ENCODE measurements around the gene NAA10. TPM values are rescaled to one million over a fixed set of nuclear protein-coding genes. Genes with fewer than 3 reads are reported as not detected.

The NAA10 gene
- total and polyA plus RNA-seq, 4 experiments from 2014 or later: 57.6 to 96.3 (median 91.9) TPM

DNA sequence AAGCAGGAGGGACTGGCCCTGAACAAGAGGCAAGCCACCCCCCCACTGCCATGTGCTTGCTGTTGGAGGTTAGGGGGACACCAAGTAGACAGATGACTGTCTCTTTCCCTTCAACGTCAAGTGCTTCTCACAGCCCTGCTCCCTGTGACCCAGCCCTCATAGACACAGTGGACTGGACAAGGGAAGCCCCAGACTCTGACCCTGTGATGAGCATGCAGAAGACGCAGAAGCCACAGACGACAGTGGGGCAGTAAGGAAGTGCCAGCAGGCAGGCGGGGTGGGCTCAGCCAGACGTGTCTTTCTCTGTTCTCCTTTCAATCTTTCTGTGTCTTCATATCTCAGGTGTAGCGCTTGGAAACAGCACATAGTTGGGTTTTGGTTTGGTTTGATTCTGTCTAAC, 46.5 kb downstream of the NAA10 start:
- H3K9me3 Mint-ChIP-seq: peaks cover 0 to 3% (median 0%) of the 10 kb centered on the region in 8 donors
- intact Hi-C loops (cut with micrococcal nuclease): loop anchor here (10.0 kb wide), 1 partner anchor 64 kb away; no protein-coding TSS in a partner anchor
- Histone ChIP-seq H3K4me1 (ENCODE audit: insufficient read depth, low read length) (peaks cover 9% of the 10 kb centered on the region), H3K4me3 (ENCODE audit: low read length in 2 of 2) (no peak overlapping the region), H3K27me3 (ENCODE audit: insufficient read depth, low read length) (peaks cover 5% of the 10 kb centered on the region), H3K9me3 (ENCODE audit: control insufficient read depth in 1 of 2, low read length in 2 of 2) (no peaks in the 10 kb centered on the region), H3K27ac (ENCODE audit: low read depth, low read length) (no peak overlapping the region), H3K36me3 (ENCODE audit: insufficient read depth, low read length) (no peaks in the 10 kb centered on the region)
- H3K36me3 Mint-ChIP-seq: no peaks in the 10 kb centered on the region
- no peak overlapping the region for H3K27ac Mint-ChIP-seq
- H3K4me1 Mint-ChIP-seq: peaks cover 0 to 10% (median under 1%) of the 10 kb centered on the region in 4 donors
- H3K4me3 Mint-ChIP-seq: no peak overlapping the region
- ChIA-PET CTCF (ENCODE audit: partially characterized antibody) (no interaction called here), POLR2A (ENCODE audit: partially characterized antibody) (no interaction called here)
- H3K27me3 Mint-ChIP-seq: peaks cover 3 to 4% of the 10 kb centered on the region in 2 donors
- DNase-seq: no peak

DNA sequence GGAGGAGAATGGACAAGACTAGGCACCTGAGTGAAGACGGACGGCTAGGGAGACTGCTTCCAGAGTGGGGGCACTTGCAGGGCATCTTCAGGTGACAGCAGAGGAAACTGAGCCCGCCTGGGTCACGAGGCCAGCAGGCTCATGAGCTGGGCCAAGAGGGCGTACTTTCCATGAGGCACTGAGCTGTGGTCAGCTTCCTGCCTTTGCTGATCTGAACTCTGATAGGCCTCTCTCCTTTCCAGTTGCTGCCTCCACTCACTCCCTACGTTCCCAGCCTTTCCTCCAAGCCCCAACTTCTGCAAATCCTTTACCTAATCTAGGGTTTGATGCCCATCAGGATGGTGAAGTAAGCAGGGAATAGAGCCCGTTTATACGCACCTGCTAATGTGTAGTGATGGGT, 47.5 kb downstream of the NAA10 start:
- no peak for DNase-seq
- H3K27ac ChIP-seq (ENCODE audit: low read depth, low read length): no peak overlapping the region
- intact Hi-C loops (cut with micrococcal nuclease): loop anchor here (10.0 kb wide), 1 partner anchor 63 kb away; no protein-coding TSS in a partner anchor
- H3K36me3 Mint-ChIP-seq: no peaks in the 10 kb centered on the region
- POLR2A ChIA-PET (ENCODE audit: partially characterized antibody): interaction anchor here (1.0 kb wide), 1 partner anchor 33 kb away, joined by 3 read pairs; no protein-coding TSS in a partner anchor
- H3K27me3 ChIP-seq (ENCODE audit: insufficient read depth, low read length): peaks cover 5% of the 10 kb centered on the region
- H3K36me3 ChIP-seq (ENCODE audit: insufficient read depth, low read length): no peaks in the 10 kb centered on the region
- peaks cover 9% of the 10 kb centered on the region for H3K4me1 ChIP-seq (ENCODE audit: insufficient read depth, low read length)
- peak overlapping the region in 3 of 8 donors; percentile 18 to 57 (median 25) for H3K4me3 Mint-ChIP-seq
- peaks cover 0 to 3% (median 0%) of the 10 kb centered on the region in 8 donors for H3K9me3 Mint-ChIP-seq
- no peak overlapping the region for H3K27ac Mint-ChIP-seq
- CTCF ChIA-PET (ENCODE audit: partially characterized antibody): interaction anchor here (0.7 kb wide), 1 partner anchor 60 kb away, joined by 3 read pairs; no protein-coding TSS in a partner anchor
- H3K9me3 ChIP-seq (ENCODE audit: control insufficient read depth in 1 of 2, low read length in 2 of 2): no peaks in the 10 kb centered on the region
- H3K4me1 Mint-ChIP-seq: peaks cover 0 to 10% (median under 1%) of the 10 kb centered on the region in 4 donors
- H3K4me3 ChIP-seq (ENCODE audit: low read length in 2 of 2): no peak overlapping the region
- peaks cover 3 to 4% of the 10 kb centered on the region in 2 donors for H3K27me3 Mint-ChIP-seq

DNA sequence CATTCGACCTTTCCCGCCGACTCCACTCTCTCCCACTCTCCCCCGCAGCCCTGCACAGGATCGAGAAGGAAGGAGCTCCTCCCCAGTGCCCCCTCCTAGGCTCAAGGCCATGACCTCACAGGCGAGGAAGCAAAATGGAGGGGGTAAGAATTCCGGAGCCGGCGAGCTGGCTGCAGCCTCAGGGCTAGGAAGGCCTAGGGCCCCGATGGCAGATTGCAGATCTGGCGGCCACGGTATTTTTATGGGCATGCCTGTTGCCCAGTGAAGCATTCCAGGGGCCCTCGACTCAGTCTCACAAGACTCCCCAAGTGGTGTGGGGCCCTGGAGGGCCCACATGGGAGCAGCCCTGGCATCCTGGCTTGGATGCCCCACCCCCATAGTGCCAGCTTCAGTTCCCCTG, 47.9 kb downstream of the NAA10 start:
- no peaks in the 10 kb centered on the region for H3K36me3 ChIP-seq (ENCODE audit: insufficient read depth, low read length)
- Mint-ChIP-seq H3K9me3 (peaks cover 0 to 3% (median 0%) of the 10 kb centered on the region in 8 donors), H3K36me3 (no peaks in the 10 kb centered on the region), H3K27ac (no peak overlapping the region), H3K4me1 (peaks cover 0 to 10% (median 1%) of the 10 kb centered on the region in 4 donors), H3K27me3 (peaks cover 4 to 6% of the 10 kb centered on the region in 2 donors), H3K4me3 (peak overlapping the region in 2 of 8 donors; percentile 26 to 42)
- intact Hi-C loops (cut with micrococcal nuclease): loop anchor here (10.0 kb wide), 1 partner anchor 62 kb away; no protein-coding TSS in a partner anchor
- H3K9me3 ChIP-seq (ENCODE audit: control insufficient read depth in 1 of 2, low read length in 2 of 2): no peaks in the 10 kb centered on the region
- H3K4me1 ChIP-seq (ENCODE audit: insufficient read depth, low read length): peaks cover 9% of the 10 kb centered on the region
- CTCF ChIA-PET (ENCODE audit: partially characterized antibody): no interaction called here
- POLR2A ChIA-PET (ENCODE audit: partially characterized antibody): interaction anchor here (1.0 kb wide), 1 partner anchor 33 kb away, joined by 3 read pairs; no protein-coding TSS in a partner anchor
- no peak overlapping the region for H3K4me3 ChIP-seq (ENCODE audit: low read length in 2 of 2)
- peaks cover 5% of the 10 kb centered on the region for H3K27me3 ChIP-seq (ENCODE audit: insufficient read depth, low read length)
- no peak overlapping the region for H3K27ac ChIP-seq (ENCODE audit: low read depth, low read length)
- DNase-seq: no peak

DNA sequence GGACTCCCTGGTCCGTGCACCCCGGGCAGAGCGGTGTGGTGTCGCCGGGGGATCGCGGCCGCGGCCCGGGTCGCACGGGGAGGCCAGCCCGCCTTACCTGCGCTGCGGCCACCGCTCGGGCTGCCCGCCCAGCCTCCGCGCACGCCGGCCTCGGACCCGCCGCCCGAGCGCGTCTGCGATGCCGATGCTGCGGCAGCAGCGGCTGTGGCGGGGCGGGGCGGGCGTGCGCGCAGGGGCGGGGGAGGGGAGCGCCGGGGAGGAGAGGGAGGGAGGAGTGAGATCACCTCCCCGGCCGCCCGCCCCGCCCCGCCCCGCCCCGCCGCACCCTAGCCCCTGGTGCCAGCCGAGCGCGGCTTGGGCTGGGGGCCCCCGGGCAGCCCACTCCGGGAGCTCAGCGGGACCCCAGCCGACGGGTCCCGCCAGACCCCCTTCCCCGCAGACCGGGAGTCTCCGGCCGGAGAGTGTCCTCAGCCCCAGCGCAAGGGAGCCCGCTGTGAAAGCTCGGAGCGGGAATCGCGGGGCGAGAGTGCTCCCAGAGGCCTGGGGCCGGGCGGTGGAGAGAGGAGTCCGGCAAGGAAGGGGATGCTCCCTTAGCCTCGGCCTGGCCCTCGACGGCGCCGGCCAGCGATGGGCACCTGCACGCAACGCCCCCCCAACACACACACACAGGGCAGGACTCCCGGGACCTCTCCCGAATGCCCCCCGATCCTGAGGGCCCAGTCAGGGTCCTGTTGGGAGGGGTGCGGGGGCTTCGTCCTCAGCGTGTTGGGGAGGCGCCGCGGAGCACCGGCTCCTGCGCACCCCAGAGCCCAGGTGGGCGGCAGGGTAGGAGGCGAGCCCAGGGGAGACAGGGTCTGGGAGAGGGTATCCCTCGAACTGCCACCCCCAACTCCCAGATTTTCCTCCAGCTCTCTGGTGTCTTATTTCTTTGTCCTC, 48.6 kb downstream of the NAA10 start, which contains the start of gene L1CAM:
Gene L1CAM, minus strand, starts transcription at position 206 of the 936 bp plus-strand sequence. CDS start 10,337 bp downstream, outside the sequence.
- Histone ChIP-seq H3K4me3 (ENCODE audit: low read length in 2 of 2) (no peak within 1 kb of the TSS), H3K27me3 (ENCODE audit: insufficient read depth, low read length) (peaks cover 5% of the 10 kb centered on the region), H3K27ac (ENCODE audit: low read depth, low read length) (no peak within 1 kb of the TSS), H3K9me3 (ENCODE audit: control insufficient read depth in 1 of 2, low read length in 2 of 2) (no peaks in the 10 kb centered on the region), H3K36me3 (ENCODE audit: insufficient read depth, low read length) (no peaks in the 10 kb centered on the region), H3K4me1 (ENCODE audit: insufficient read depth, low read length) (peaks cover 9% of the 10 kb centered on the region)
- ChIA-PET CTCF (ENCODE audit: partially characterized antibody) (no interaction called here), POLR2A (ENCODE audit: partially characterized antibody) (interaction anchor here (1.0 kb wide), 1 partner anchor 34 kb away, joined by 3 read pairs; no protein-coding TSS in a partner anchor)
- no peak for DNase-seq
- intact Hi-C loops (cut with micrococcal nuclease): loop anchor here (10.0 kb wide), 1 partner anchor 61 kb away; no protein-coding TSS in a partner anchor
- peak within 1 kb of the TSS in 1 of 7 donors; percentile 21 for H3K27ac Mint-ChIP-seq
- peaks cover 0 to 10% (median 1%) of the 10 kb centered on the region in 4 donors for H3K4me1 Mint-ChIP-seq
- peaks cover 4 to 6% of the 10 kb centered on the region in 2 donors for H3K27me3 Mint-ChIP-seq
- H3K4me3 Mint-ChIP-seq: peak within 1 kb of the TSS in 4 of 8 donors; percentile 42 to 55 (median 52)
- no peaks in the 10 kb centered on the region for H3K36me3 Mint-ChIP-seq
- H3K9me3 Mint-ChIP-seq: peaks cover 0 to 3% (median 0%) of the 10 kb centered on the region in 8 donors

DNA sequence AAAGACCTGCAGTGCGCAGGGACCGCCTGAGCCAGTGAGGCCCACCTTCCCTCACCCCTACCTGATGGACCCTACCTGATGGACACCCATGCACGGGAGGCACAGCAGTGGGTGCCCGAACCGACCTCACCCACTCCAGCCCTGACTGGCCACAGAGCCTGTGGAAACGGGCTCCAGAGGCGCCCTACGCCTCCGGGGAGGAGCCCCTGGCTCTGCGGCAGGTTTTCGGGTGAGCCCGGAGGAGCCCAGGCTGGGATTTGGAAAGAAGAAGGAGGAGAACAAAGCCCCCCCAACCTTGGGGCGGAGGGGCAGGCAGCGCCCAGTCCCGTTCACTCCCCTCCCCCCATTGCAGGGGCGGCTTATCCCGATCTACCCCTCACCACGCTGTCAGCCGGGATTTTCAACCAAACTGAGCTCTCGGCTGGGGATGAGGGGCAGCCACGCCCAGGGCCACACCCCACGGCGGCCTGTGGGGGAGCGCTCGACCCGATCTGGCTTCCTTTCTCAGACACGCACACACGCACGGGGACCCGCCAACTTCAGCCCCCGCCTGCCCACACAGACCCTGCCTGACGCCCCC, 49.5 kb downstream of the NAA10 start:
- peaks cover 0 to 10% (median 1%) of the 10 kb centered on the region in 4 donors for H3K4me1 Mint-ChIP-seq
- CTCF ChIA-PET (ENCODE audit: partially characterized antibody): no interaction called here

DNA sequence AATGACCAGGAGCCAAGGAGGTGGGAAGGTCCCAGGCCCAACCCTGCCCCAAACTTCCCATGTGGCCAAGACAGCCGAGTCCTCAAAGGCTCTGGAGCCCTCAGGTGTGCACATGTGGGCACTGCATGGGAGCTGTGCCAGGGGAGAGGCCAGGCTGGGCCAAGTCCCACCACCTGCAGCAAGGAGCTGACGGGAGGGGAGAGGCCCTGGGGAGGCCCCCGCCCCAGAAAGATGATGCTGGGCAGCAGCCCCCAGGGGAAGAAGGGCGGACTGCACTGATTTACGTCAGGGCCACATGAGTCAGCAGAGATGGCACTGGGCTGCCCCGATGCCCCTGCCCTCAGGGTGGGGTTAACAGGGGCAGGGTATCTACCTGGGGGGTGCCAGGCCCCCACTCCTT, 50.2 kb downstream of the NAA10 start:
- Histone ChIP-seq H3K9me3 (ENCODE audit: control insufficient read depth in 1 of 2, low read length in 2 of 2) (no peaks in the 10 kb centered on the region), H3K36me3 (ENCODE audit: insufficient read depth, low read length) (no peaks in the 10 kb centered on the region), H3K4me3 (ENCODE audit: low read length in 2 of 2) (no peak overlapping the region), H3K27me3 (ENCODE audit: insufficient read depth, low read length) (peaks cover 5% of the 10 kb centered on the region), H3K4me1 (ENCODE audit: insufficient read depth, low read length) (peaks cover 9% of the 10 kb centered on the region), H3K27ac (ENCODE audit: low read depth, low read length) (no peak overlapping the region)
- CTCF ChIA-PET (ENCODE audit: partially characterized antibody): no interaction called here
- Mint-ChIP-seq H3K4me3 (peak overlapping the region in 1 of 8 donors; percentile 39), H3K36me3 (no peaks in the 10 kb centered on the region), H3K27me3 (peaks cover 4 to 6% of the 10 kb centered on the region in 2 donors), H3K9me3 (peaks cover 0 to 3% (median 0%) of the 10 kb centered on the region in 8 donors), H3K4me1 (peaks cover 0 to 10% (median 1%) of the 10 kb centered on the region in 4 donors), H3K27ac (no peak overlapping the region)
- POLR2A ChIA-PET (ENCODE audit: partially characterized antibody): no interaction called here
- intact Hi-C loops (cut with micrococcal nuclease): loop anchor here (10.0 kb wide), 1 partner anchor 60 kb away; no protein-coding TSS in a partner anchor
- DNase-seq: no peak

More for the DNA sequence above, 49.5 kb downstream of the NAA10 start:
- Histone ChIP-seq H3K4me1 (ENCODE audit: insufficient read depth, low read length) (peaks cover 9% of the 10 kb centered on the region), H3K27me3 (ENCODE audit: insufficient read depth, low read length) (peaks cover 5% of the 10 kb centered on the region), H3K27ac (ENCODE audit: low read depth, low read length) (no peak overlapping the region), H3K4me3 (ENCODE audit: low read length in 2 of 2) (no peak overlapping the region), H3K9me3 (ENCODE audit: control insufficient read depth in 1 of 2, low read length in 2 of 2) (no peaks in the 10 kb centered on the region), H3K36me3 (ENCODE audit: insufficient read depth, low read length) (no peaks in the 10 kb centered on the region)
- Mint-ChIP-seq H3K36me3 (no peaks in the 10 kb centered on the region), H3K27ac (peak overlapping the region in 1 of 7 donors; percentile 21), H3K27me3 (peaks cover 4 to 6% of the 10 kb centered on the region in 2 donors), H3K9me3 (peaks cover 0 to 3% (median 0%) of the 10 kb centered on the region in 8 donors), H3K4me3 (peak overlapping the region in 3 of 8 donors; percentile 50 to 55 (median 55))
- intact Hi-C loops (cut with micrococcal nuclease): loop anchor here (10.0 kb wide), 1 partner anchor 60 kb away; no protein-coding TSS in a partner anchor
- POLR2A ChIA-PET (ENCODE audit: partially characterized antibody): no interaction called here
- DNase-seq: no peak

All from CD4-positive, alpha-beta memory T cell (primary cell).